ENCODE results near the gene CYFIP1.

The CYFIP1 gene

DNA sequence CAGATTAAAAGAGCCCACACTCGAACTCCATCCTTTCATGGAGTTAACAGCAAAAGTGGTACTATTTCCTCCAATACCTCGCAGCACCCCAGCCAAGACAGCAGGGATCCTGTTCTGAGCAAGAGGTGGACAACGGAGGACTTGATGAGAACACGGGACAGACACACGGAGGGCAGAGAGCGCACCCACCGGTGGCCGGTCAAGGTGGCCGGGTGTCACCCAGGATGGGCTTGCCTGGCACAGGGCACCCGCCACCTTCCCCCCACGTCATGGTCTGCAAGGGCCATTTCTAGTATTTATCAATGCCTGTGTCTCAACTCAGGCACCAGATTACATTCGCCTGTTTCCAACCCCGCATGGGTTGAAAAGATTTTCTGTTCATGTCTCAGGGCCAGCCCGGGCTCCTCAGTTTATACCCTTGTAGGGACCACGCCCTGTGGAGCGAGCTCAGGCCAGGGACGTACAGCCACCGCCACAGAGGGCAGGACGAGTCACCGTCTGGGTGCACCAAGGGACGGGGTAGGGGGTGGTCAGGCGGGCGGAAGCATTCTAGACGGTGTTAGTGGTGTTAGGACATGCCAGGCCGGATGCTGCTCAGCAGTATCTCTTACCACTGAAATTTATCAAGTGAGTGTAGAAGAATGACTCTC lies 64.2 kb downstream of the CYFIP1 start:
- H3K36me3 ChIP-seq (ENCODE audit: insufficient read depth): no peaks in the 10 kb centered on the region
- no peak overlapping the region for H3K27ac ChIP-seq
- H3K4me3 ChIP-seq (IDR thresholded peaks at IDR 0.05; ENCODE audit: insufficient read depth, low read depth, low read length): no peak overlapping the region
- H3K9ac ChIP-seq: no peak overlapping the region
- TF ChIP-seq, protein P1, sequence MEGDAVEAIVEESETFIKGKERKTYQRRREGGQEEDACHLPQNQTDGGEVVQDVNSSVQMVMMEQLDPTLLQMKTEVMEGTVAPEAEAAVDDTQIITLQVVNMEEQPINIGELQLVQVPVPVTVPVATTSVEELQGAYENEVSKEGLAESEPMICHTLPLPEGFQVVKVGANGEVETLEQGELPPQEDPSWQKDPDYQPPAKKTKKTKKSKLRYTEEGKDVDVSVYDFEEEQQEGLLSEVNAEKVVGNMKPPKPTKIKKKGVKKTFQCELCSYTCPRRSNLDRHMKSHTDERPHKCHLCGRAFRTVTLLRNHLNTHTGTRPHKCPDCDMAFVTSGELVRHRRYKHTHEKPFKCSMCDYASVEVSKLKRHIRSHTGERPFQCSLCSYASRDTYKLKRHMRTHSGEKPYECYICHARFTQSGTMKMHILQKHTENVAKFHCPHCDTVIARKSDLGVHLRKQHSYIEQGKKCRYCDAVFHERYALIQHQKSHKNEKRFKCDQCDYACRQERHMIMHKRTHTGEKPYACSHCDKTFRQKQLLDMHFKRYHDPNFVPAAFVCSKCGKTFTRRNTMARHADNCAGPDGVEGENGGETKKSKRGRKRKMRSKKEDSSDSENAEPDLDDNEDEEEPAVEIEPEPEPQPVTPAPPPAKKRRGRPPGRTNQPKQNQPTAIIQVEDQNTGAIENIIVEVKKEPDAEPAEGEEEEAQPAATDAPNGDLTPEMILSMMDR (conservative IDR thresholded peaks at IDR 0.05; ENCODE audit: low read depth, low read length): no peak
- no peak overlapping the region for H3K4me2 ChIP-seq
- no peaks in the 10 kb centered on the region for H3K4me1 ChIP-seq (ENCODE audit: low read depth, poor library complexity, severe bottlenecking)
- no peaks in the 10 kb centered on the region for H3K79me2 ChIP-seq (ENCODE audit: insufficient read depth, low read depth)
- H2AFZ ChIP-seq (ENCODE audit: low read depth): no peak overlapping the region
- no peaks in the 10 kb centered on the region for H4K20me1 ChIP-seq (ENCODE audit: insufficient read depth)
- H3K27me3 ChIP-seq (ENCODE audit: insufficient read depth, low read depth): no peaks in the 10 kb centered on the region

DNA sequence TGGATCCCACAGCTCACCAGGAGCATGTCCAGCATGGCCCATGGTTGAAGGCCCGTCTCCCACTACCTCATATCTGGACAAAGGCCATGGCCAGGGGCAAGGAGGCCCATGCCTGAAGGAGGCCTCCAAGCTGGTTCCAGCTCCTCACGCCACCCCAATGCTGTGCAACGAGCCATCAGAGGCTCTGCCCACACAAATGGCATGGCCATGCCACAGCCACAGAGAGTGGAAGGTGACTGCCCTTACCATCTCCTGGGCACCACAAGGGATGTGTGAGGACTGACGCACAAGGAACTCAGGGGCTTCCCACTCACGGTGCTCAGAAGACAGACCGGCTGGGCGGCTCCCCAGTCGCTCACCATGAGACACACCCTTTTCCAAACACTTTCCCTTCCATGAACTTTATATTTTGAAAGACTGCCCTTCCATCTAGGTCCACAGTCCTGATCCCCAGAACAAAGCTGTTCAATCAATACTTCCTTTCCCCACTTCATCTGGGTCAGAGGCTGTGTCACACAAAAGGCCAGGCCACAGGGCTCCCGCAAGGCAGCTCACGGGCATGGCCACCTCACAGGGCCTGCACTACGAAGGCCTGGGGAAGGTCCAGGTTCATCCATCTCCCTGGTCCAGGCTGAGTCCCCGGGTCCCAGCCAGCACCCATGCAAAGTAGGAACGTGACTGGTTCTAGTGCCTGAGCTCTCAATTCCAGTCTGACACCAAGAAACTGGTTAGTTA lies 66.4 kb downstream of the CYFIP1 start:
- H3K27me3 ChIP-seq (ENCODE audit: insufficient read depth, low read depth): no peaks in the 10 kb centered on the region
- no peak overlapping the region for H3K4me3 ChIP-seq (IDR thresholded peaks at IDR 0.05; ENCODE audit: insufficient read depth, low read depth, low read length)
- TF ChIP-seq, protein P1 (conservative IDR thresholded peaks at IDR 0.05; ENCODE audit: low read depth, low read length): no peak
- H3K9ac ChIP-seq: no peak overlapping the region
- H4K20me1 ChIP-seq (ENCODE audit: insufficient read depth): no peaks in the 10 kb centered on the region
- no peaks in the 10 kb centered on the region for H3K79me2 ChIP-seq (ENCODE audit: insufficient read depth, low read depth)
- no peak overlapping the region for H3K27ac ChIP-seq
- no peak overlapping the region for H2AFZ ChIP-seq (ENCODE audit: low read depth)
- H3K36me3 ChIP-seq (ENCODE audit: insufficient read depth): no peaks in the 10 kb centered on the region
- H3K4me2 ChIP-seq: no peak overlapping the region
- H3K4me1 ChIP-seq (ENCODE audit: low read depth, poor library complexity, severe bottlenecking): no peaks in the 10 kb centered on the region

DNA sequence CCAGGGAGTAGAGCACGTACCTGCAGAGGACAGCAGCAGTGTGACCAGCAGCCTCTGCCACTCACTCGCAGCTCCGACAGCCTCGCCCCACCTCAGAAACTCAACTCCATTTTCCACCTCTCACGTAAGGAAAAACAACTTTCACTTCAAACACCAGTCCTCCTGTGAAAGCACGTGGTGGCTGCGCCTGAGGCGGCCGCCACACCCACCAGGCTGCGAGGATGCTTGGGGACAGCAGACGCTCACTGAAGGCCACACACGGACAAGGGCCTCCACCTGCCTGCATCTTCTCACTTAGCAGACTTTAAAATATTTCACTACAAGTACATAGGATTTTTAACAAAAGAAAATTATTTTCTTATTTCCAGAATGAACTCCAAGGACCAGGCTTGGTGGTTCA lies 67.9 kb downstream of the CYFIP1 start:
- H3K4me1 ChIP-seq (ENCODE audit: low read depth, poor library complexity, severe bottlenecking): no peaks in the 10 kb centered on the region
- H4K20me1 ChIP-seq (ENCODE audit: insufficient read depth): no peaks in the 10 kb centered on the region

DNA sequence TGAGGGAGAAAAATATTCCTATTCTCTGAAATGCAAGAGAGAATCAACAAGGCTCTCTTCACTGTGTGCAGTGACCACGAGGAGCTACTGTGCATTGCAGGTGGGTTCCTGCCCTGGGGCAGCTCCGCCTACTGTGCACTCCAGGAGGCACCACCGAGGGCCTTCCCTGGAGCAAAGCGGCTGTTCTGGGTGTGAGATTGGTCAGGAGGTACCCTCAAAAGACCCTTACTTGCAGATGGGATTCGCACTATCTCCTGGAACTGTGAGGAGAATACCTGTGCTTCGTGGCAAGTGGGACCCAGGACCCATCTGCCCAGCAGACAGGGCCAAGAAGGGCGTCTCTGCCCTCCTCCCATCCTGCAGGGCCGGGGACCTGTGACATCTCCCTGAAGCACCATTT lies 68.9 kb downstream of the CYFIP1 start:
- TF ChIP-seq, protein P1 (conservative IDR thresholded peaks at IDR 0.05; ENCODE audit: low read depth, low read length): no peak
- no peaks in the 10 kb centered on the region for H4K20me1 ChIP-seq (ENCODE audit: insufficient read depth)
- H3K79me2 ChIP-seq (ENCODE audit: insufficient read depth, low read depth): no peaks in the 10 kb centered on the region
- H3K9ac ChIP-seq: no peak overlapping the region
- H3K4me3 ChIP-seq (IDR thresholded peaks at IDR 0.05; ENCODE audit: insufficient read depth, low read depth, low read length): no peak overlapping the region
- H3K27ac ChIP-seq: no peak overlapping the region
- H3K4me1 ChIP-seq (ENCODE audit: low read depth, poor library complexity, severe bottlenecking): no peaks in the 10 kb centered on the region
- H2AFZ ChIP-seq (ENCODE audit: low read depth): no peak overlapping the region
- H3K36me3 ChIP-seq (ENCODE audit: insufficient read depth): no peaks in the 10 kb centered on the region; the same call in 1 of the 2 replicates
- no peaks in the 10 kb centered on the region for H3K27me3 ChIP-seq (ENCODE audit: insufficient read depth, low read depth)
- H3K4me2 ChIP-seq: no peak overlapping the region

More for the DNA sequence above, 67.9 kb downstream of the CYFIP1 start:
- H3K9ac ChIP-seq: no peak overlapping the region
- H3K4me3 ChIP-seq (IDR thresholded peaks at IDR 0.05; ENCODE audit: insufficient read depth, low read depth, low read length): no peak overlapping the region
- no peaks in the 10 kb centered on the region for H3K79me2 ChIP-seq (ENCODE audit: insufficient read depth, low read depth)
- H3K27me3 ChIP-seq (ENCODE audit: insufficient read depth, low read depth): no peaks in the 10 kb centered on the region
- H3K36me3 ChIP-seq (ENCODE audit: insufficient read depth): no peaks in the 10 kb centered on the region; the same call in 1 of the 2 replicates
- no peak overlapping the region for H3K4me2 ChIP-seq
- TF ChIP-seq, protein P1 (conservative IDR thresholded peaks at IDR 0.05; ENCODE audit: low read depth, low read length): no peak
- H3K27ac ChIP-seq: no peak overlapping the region
- H2AFZ ChIP-seq (ENCODE audit: low read depth): no peak overlapping the region

Data from KMS-11 (cell line).